Neural cell (in vitro differentiated cells): ENCODE measurements around the gene KLF13. TPM values are rescaled to one million over a fixed set of nuclear protein-coding genes. Genes with fewer than 3 reads are reported as not detected.
A peak's percentile ranks its signal among the peaks of the same experiment; 100 is the strongest.

Experiments
- H2AFZ ChIP-seq: fragments of 200-600, 300-800 bp; sonication (generic), shearing (Covaris generic); 2 replicates; pipeline ENCODE4 v1.6.0; 2014; ENCODE audit warnings: low read depth, mild to moderate bottlenecking, antibody characterized with exemption, low read length, moderate library complexity
- H3F3A ChIP-seq: fragments of 200-600 bp; shearing (Covaris generic); 2 replicates; pipeline ENCODE4 v1.6.1; 2016; ENCODE audit warnings: mild to moderate bottlenecking, moderate library complexity, mixed read lengths, antibody characterized with exemption, low read length; ENCODE audit not compliant: insufficient read depth, poor library complexity, severe bottlenecking
- H3K27ac ChIP-seq: fragments of 200-600, 300-800 bp; sonication (generic), shearing (Covaris generic); 2 replicates; pipeline ENCODE4 v1.5.1; 2014; ENCODE audit warnings: mild to moderate bottlenecking, low read length, moderate library complexity
- H3K27me3 ChIP-seq: fragments of 300-800, 200-600 bp; sonication (generic), shearing (Covaris generic); 2 replicates; pipeline ENCODE4 v1.6.0; 2014; ENCODE audit warnings: mild to moderate bottlenecking, low read depth, low read length, moderate library complexity; ENCODE audit not compliant: insufficient read depth
- H3K36me3 ChIP-seq: fragments of 300-800, 200-600 bp; sonication (generic), shearing (Covaris generic); 2 replicates; pipeline ENCODE4 v1.5.1; 2014; ENCODE audit warnings: mild to moderate bottlenecking, antibody characterized with exemption, low read length, moderate library complexity; ENCODE audit not compliant: insufficient read depth
- H3K4me2 ChIP-seq: fragments of 300-800, 200-600 bp; sonication (generic), shearing (Covaris generic); 2 replicates; pipeline ENCODE4 v1.6.0; 2014; ENCODE audit warnings: mild to moderate bottlenecking, low read length
- H3K4me3 ChIP-seq: fragments of 300-800, 200-600 bp; sonication (generic), shearing (Covaris generic); 2 replicates; pipeline ENCODE4 v1.5.1; 2014; ENCODE audit warnings: mild to moderate bottlenecking, low read length, moderate library complexity
- H3K79me2 ChIP-seq: fragments of 200-600 bp; shearing (Covaris generic); replicated peaks from 2 replicates; pipeline ENCODE4 v1.6.0; 2014; ENCODE audit warnings: mild to moderate bottlenecking, low read length, moderate library complexity; ENCODE audit not compliant: insufficient read depth
- H3K9ac ChIP-seq: fragments of 300-800, 200-600 bp; sonication (generic), shearing (Covaris generic); 2 replicates; pipeline ENCODE4 v1.6.1; 2016; ENCODE audit warnings: mild to moderate bottlenecking, low read length, mixed read lengths
- H3K9me2 ChIP-seq: fragments of 200-600 bp; shearing (Covaris generic); 2 replicates; pipeline ENCODE4 v1.6.1; 2016; ENCODE audit warnings: mild to moderate bottlenecking, low read length, mixed read lengths; ENCODE audit not compliant: insufficient read depth
- H3K9me3 ChIP-seq: fragments of 200-600, 300-800 bp; sonication (generic), shearing (Covaris generic); 2 replicates; pipeline ENCODE4 v1.6.1; 2016; ENCODE audit warnings: mild to moderate bottlenecking, mixed run types, low read length, moderate library complexity, mixed read lengths
- H4K20me1 ChIP-seq: fragments of 200-600 bp; shearing (Covaris generic); 2 replicates; pipeline ENCODE4 v1.6.1; 2016; ENCODE audit warnings: mild to moderate bottlenecking, mixed run types; ENCODE audit not compliant: insufficient read depth
- CTCF ChIP-seq: fragments of 450-650 bp; IDR thresholded peaks from 2 replicates; pipeline ENCODE4 v1.5.1; 2014; ENCODE audit warnings: antibody characterized with exemption, mild to moderate bottlenecking, moderate library complexity; ENCODE audit not compliant: poor library complexity, severe bottlenecking
- EP300 ChIP-seq: fragments of 450-650 bp; conservative IDR thresholded peaks from 2 replicates; pipeline ENCODE4 v1.6.1; 2014; ENCODE audit warnings: antibody characterized with exemption, mild to moderate bottlenecking, moderate library complexity; ENCODE audit not compliant: poor library complexity, severe bottlenecking
- EZH2 ChIP-seq: fragments of 200-600, 300-800 bp; shearing (Covaris generic), sonication (generic); IDR thresholded peaks from 2 replicates; pipeline ENCODE4 v1.6.1; 2014; ENCODE audit warnings: antibody characterized with exemption, low read length, borderline replicate concordance, mild to moderate bottlenecking; ENCODE audit not compliant: insufficient read depth, poor library complexity, severe bottlenecking
- MXI1 ChIP-seq: fragments of 450-650 bp; conservative IDR thresholded peaks from 2 replicates; pipeline ENCODE4 v1.6.1; 2014; ENCODE audit warnings: antibody characterized with exemption, mild to moderate bottlenecking; ENCODE audit not compliant: poor library complexity, severe bottlenecking
- POLR2AphosphoS5 ChIP-seq: IDR thresholded peaks from 2 replicates; pipeline ENCODE4 v1.6.1; 2012
- RAD21 ChIP-seq: fragments of 450-650 bp; conservative IDR thresholded peaks from 2 replicates; pipeline ENCODE4 v1.6.1; 2014; ENCODE audit warnings: antibody characterized with exemption, mild to moderate bottlenecking, moderate library complexity
- REST ChIP-seq: IDR thresholded peaks from 2 replicates; pipeline ENCODE4 v1.6.1; 2012; ENCODE audit warnings: borderline replicate concordance
- SMC3 ChIP-seq: fragments of 450-650 bp; conservative IDR thresholded peaks from 2 replicates; pipeline ENCODE4 v1.6.1; 2014; ENCODE audit warnings: antibody characterized with exemption, mild to moderate bottlenecking, moderate library complexity; ENCODE audit not compliant: poor library complexity
- TAF1 ChIP-seq: IDR thresholded peaks from 2 replicates; pipeline ENCODE4 v1.6.1; 2012; ENCODE audit warnings: low read depth
- polyA plus RNA-seq: library from polyadenylated mRNA; depleted of rRNA; stranded (reverse); fragments of >200 nt; gene quantifications from 2 replicates; pipeline ENCODE4 v1.2.3, GENCODE V29; 2014

Gene KLF13
- polyA plus RNA-seq, 1 donor from 2014 or later = 17.0 TPM

GRCh38 chr15:31303726-31304648, 22.6 kb upstream of the KLF13 start:
- Histone ChIP-seq H2AFZ (no peak overlapping the region), H3K9me3 (no peaks in the 10 kb centered on the region), H3K9ac (peak overlapping the region; percentile 60)

More at GRCh38 chr15:31303726-31304648, 22.6 kb upstream of the KLF13 start:
- no peak overlapping the region for H3K4me3 ChIP-seq
- no peaks in the 10 kb centered on the region for H3K79me2 ChIP-seq
- H3K4me2 ChIP-seq = no peak overlapping the region
- peak overlapping the region; percentile 83 for H3K27ac ChIP-seq
- TF ChIP-seq EZH2 (no peak), SMC3 (no peak), RAD21 (no peak), MXI1 (no peak), POLR2AphosphoS5 (no peak), REST (no peak), EP300 (no peak), CTCF (no peak), TAF1 (no peak)
- H3K36me3 ChIP-seq = no peaks in the 10 kb centered on the region
- no peaks in the 10 kb centered on the region for H3F3A ChIP-seq
- H3K27me3 ChIP-seq = no peaks in the 10 kb centered on the region
- H3K9me2 ChIP-seq = no peaks in the 10 kb centered on the region
- H4K20me1 ChIP-seq = no peaks in the 10 kb centered on the region
